ENCODE measurements around the gene JMJD1C. TPM values are rescaled to one million over a fixed set of nuclear protein-coding genes. Genes with fewer than 3 reads are reported as not detected.

The JMJD1C gene
- total and polyA plus RNA-seq, 9 donors, result 45.4 to 140 (median 78.2) TPM

DNA sequence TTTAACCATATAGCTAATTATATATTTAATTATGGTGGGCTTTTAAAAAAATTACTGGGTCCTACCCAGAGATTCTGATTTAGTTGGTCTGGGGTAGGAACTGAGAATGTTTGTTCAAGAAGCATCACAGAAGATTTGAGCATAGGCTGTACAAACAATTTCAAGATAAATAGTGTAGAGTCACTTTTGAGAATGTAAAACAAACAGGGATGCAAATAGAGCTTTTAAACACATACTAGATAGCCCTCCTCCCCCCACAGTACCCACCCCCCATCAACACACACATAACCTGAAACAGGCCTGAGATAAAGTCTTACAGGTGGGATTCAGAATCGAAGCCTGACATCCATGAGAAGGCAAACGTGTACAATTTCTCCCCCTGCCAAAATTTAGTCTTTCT lies 39.8 kb upstream of the JMJD1C start:
- Histone ChIP-seq H3K27ac (no peak overlapping the region), H3K27me3 (no peaks in the 10 kb centered on the region), H3K4me1 (ENCODE audit: insufficient read depth) (peaks cover 3% of the 10 kb centered on the region), H3K9me3 (no peaks in the 10 kb centered on the region), H3K4me3 (no peak overlapping the region), H3K36me3 (no peaks in the 10 kb centered on the region)
- DNase-seq, result no peak
- WGBS, 3 donors, result 62 to 79% (median 78%) methylated on average over 2 of the region's 2 CpGs
- intact Hi-C loops (cut with DNase I), result no loop called here
- TF ChIP-seq EP300 (IDR thresholded peaks at IDR 0.05), result no peak
- TF ChIP-seq CTCF (IDR thresholded peaks at IDR 0.05), result no peak
- TF ChIP-seq POLR2A (IDR thresholded peaks at IDR 0.05), result no peak

- TF ChIP-seq CTCF (IDR thresholded peaks at IDR 0.05) (no peak), POLR2A (IDR thresholded peaks at IDR 0.05) (no peak), EP300 (IDR thresholded peaks at IDR 0.05) (no peak)
- no peaks in the 10 kb centered on the region for H3K27me3 ChIP-seq
- intact Hi-C loops (cut with DNase I), result no loop called here
- 71 to 78% (median 76%) methylated on average over 3 of the region's 3 CpGs for WGBS, 3 donors
- no peaks in the 10 kb centered on the region for H3K36me3 ChIP-seq
- no peak overlapping the region for H3K4me3 ChIP-seq
- H3K27ac ChIP-seq, result no peak overlapping the region
- peaks cover 3% of the 10 kb centered on the region for H3K4me1 ChIP-seq (ENCODE audit: insufficient read depth)
- H3K9me3 ChIP-seq, result no peaks in the 10 kb centered on the region
- DNase-seq, result no peak
Observed at GRCh38 chr10:63504145-63504881, 38.5 kb upstream of the JMJD1C start.

- peaks cover 3% of the 10 kb centered on the region for H3K4me1 ChIP-seq (ENCODE audit: insufficient read depth)
- intact Hi-C loops (cut with DNase I), result no loop called here
- TF ChIP-seq EP300 (IDR thresholded peaks at IDR 0.05) (no peak), POLR2A (IDR thresholded peaks at IDR 0.05) (no peak), CTCF (IDR thresholded peaks at IDR 0.05) (no peak)
Observed at GRCh38 chr10:63503395-63503794, 37.6 kb upstream of the JMJD1C start.

DNA sequence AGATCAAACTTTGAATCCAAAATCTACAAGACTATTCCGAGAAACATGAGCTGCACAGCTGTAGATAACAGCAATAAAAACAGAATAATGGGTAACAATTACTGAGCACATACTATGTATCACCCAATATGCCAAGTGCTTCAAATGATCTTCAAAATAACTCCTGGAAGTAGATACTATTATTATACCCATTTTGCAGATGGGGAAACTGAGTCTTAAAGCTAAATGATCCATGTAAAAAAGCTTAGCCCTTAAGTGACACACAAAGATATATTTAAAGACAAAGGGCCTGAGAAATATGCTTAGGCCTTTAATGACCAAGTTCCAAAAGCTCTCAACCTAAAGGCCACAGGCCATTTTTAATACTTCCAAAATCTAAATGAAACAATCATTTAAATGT lies 37.1 kb upstream of the JMJD1C start:
- Histone ChIP-seq H3K4me1 (ENCODE audit: insufficient read depth) (peaks cover 3% of the 10 kb centered on the region), H3K27ac (no peak overlapping the region), H3K36me3 (no peaks in the 10 kb centered on the region), H3K9me3 (no peaks in the 10 kb centered on the region), H3K4me3 (no peak overlapping the region), H3K27me3 (no peaks in the 10 kb centered on the region)
- intact Hi-C loops (cut with DNase I), result no loop called here
- no peak for DNase-seq
- no peak for TF ChIP-seq CTCF (IDR thresholded peaks at IDR 0.05)
- WGBS, 3 donors, result 80 to 87% (median 87%) methylated on average over 1 of the region's 1 CpG

More at GRCh38 chr10:63503395-63503794, 37.6 kb upstream of the JMJD1C start:
- H3K36me3 ChIP-seq, result no peaks in the 10 kb centered on the region
- no peak overlapping the region for H3K27ac ChIP-seq
- DNase-seq, result no peak
- H3K27me3 ChIP-seq, result no peaks in the 10 kb centered on the region
- H3K9me3 ChIP-seq, result no peaks in the 10 kb centered on the region
- 53 to 58% (median 58%) methylated on average over 4 of the region's 4 CpGs for WGBS, 3 donors
- no peak overlapping the region for H3K4me3 ChIP-seq

Data from ovary (tissue), 9 donors.